Stimulated activated CD4-positive, alpha-beta T cell treated with anti-CD3 and anti-CD28 coated beads, Interleukin-12 subunit alpha, Interleukin-12 subunit beta, amount 100 ng/mL, for 48 hours (primary cell): ENCODE measurements around the gene WDR47.
A peak's percentile ranks its signal among the peaks of the same experiment; 100 is the strongest.
"Not testable (repeated sequence)": the region's sequence is repeated elsewhere in the genome, so short reads cannot be mapped to it uniquely, and the experiment has no call there.

Experiments
- DNase-seq, 3 donors: peaks; one replicate each; pipeline ENCODE4 v3.0.0-alpha.2; 2020; ENCODE audit warnings: low read depth in 2 of 3, low spot score in 1 of 3

The WDR47 gene

GRCh38 chr1:109056064-109056463 lies 14.2 kb upstream of the WDR47 start:
- DNase-seq: no peak

- DNase-seq: not testable (repeated sequence)
Observed at GRCh38 chr1:109052145-109052544, 10.2 kb upstream of the WDR47 start.

- no peak for DNase-seq
Observed at GRCh38 chr1:109050228-109050995, 8.5 kb upstream of the WDR47 start.

GRCh38 chr1:109048335-109048734 lies 6.4 kb upstream of the WDR47 start:
- no peak for DNase-seq

- no peak for DNase-seq
Observed at GRCh38 chr1:109047339-109047738, 5.4 kb upstream of the WDR47 start.

GRCh38 chr1:109046671-109047070 lies 4.8 kb upstream of the WDR47 start:
- DNase-seq: no peak

- no peak for DNase-seq
Observed at GRCh38 chr1:109045595-109045994, 3.7 kb upstream of the WDR47 start.

GRCh38 chr1:109040989-109041620 lies 797 bp downstream of the WDR47 start:
- DNase-seq: peak in 2 of 3 donors; percentile 7 to 8

GRCh38 chr1:109040627-109040988 lies 1.3 kb downstream of the WDR47 start:
- no peak for DNase-seq

- DNase-seq: no peak
Observed at GRCh38 chr1:109034382-109034781, 7.5 kb downstream of the WDR47 start.

- DNase-seq: not testable (repeated sequence)
Observed at GRCh38 chr1:109029493-109029892, 12.4 kb downstream of the WDR47 start.

GRCh38 chr1:109027841-109028240 lies 14.1 kb downstream of the WDR47 start:
- DNase-seq: no peak

GRCh38 chr1:109025694-109026093 lies 16.2 kb downstream of the WDR47 start:
- no peak for DNase-seq

GRCh38 chr1:109024646-109025045 lies 17.3 kb downstream of the WDR47 start:
- no peak for DNase-seq

- DNase-seq: no peak
Observed at GRCh38 chr1:109020693-109021257, 21.1 kb downstream of the WDR47 start.

GRCh38 chr1:109017719-109018118 lies 24.2 kb downstream of the WDR47 start:
- DNase-seq: not testable (repeated sequence)

- no peak for DNase-seq
Observed at GRCh38 chr1:109017134-109017533, 24.8 kb downstream of the WDR47 start.

GRCh38 chr1:109011335-109011734 lies 30.6 kb downstream of the WDR47 start:
- no peak for DNase-seq

- DNase-seq: peak in 1 of 3 donors; percentile 14
Observed at GRCh38 chr1:108996622-108997021, 45.3 kb downstream of the WDR47 start.

GRCh38 chr1:108983114-108983513 lies 58.8 kb downstream of the WDR47 start:
- DNase-seq: no peak

- DNase-seq: no peak
Observed at GRCh38 chr1:108976658-108977057, 65.2 kb downstream of the WDR47 start.

GRCh38 chr1:108972951-108973350 lies 69.0 kb downstream of the WDR47 start:
- no peak for DNase-seq
